RCC 7860 (cell line): ENCODE results near the gene MYH16.
"Not testable (repeated sequence)": the region's sequence is repeated elsewhere in the genome, so short reads cannot be mapped to it uniquely, and the experiment has no call there.

Experiments
- DNase-seq: peaks from one replicate; pipeline ENCODE4 v3.0.0-alpha.2; 2015; ENCODE audit warnings: low spot score
- FAIRE-seq: peaks from 2 replicates; lab custom pipeline; 2012; peaks lifted over from hg19 to GRCh38; lab: Jason Lieb, UNC

Gene MYH16

DNA sequence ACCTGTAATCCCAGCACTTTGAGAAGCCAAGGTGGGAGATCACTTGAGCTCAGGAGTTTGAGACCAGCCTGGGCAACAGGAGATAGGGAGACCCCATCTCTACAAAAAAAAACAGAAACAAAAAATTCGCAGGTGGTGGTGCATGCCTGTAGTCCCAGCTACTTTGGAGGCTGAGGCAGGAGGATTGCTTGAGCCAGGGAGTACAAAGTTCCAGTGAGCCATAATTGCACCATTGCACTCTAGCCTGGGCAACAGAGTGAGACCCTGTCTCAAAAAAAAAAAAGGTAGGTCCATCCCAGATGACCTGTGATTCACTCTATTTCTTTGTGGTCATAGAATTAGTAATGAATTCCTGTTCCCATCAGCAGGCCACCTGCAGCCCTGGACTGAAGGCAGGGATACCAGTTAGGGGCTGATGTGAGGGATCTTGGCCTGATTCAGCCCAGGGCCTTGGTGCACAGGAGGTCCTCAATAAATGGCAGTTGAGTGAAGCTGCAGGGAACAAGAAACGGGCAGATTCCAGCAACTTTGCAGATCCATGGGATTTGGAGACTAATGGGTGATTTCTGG is at the start of gene MYH16:
TSS of gene MYH16 (plus strand) at position 364 of the 570 bp plus-strand sequence.
- FAIRE-seq (peak; percentile 11), DNase-seq (peak; percentile 48)

- FAIRE-seq (peak; percentile 81), DNase-seq (peak; percentile 80)
These were observed 48.3 kb upstream of the MYH16 start for GRCh38 chr7:99224263-99224898.

DNA sequence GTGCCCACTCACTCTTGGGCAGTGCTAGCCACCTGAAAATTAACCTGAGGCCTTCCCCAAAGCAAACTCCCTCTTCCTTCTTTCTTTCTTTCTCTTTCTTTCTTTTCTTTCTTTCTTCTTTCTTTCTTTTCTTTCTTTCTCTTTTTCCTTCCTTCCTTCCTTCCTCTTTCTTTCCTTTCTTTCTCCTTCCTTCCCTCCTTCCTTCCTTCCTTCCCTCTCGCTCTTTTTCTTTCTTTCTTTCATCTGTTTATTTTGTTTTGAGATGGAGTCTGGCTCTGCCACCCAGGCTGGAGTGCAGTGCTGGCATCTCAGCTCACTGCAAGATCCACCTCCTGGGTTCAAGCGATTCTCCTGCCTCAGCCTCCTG is 47.8 kb upstream of the MYH16 start:
- no peak for DNase-seq
- no peak for FAIRE-seq

GRCh38 chr7:99229234-99229633 is 43.4 kb upstream of the MYH16 start:
- DNase-seq, result no peak
- no peak for FAIRE-seq

- no peak for DNase-seq
- FAIRE-seq, result no peak
These were observed 40.4 kb upstream of the MYH16 start for GRCh38 chr7:99232082-99232770.

GRCh38 chr7:99232955-99233354 is 39.7 kb upstream of the MYH16 start:
- not testable (repeated sequence) for FAIRE-seq

GRCh38 chr7:99234185-99234584 is 38.5 kb upstream of the MYH16 start:
- no peak for DNase-seq
- no peak for FAIRE-seq

More at GRCh38 chr7:99232955-99233354, 39.7 kb upstream of the MYH16 start:
- DNase-seq, result not testable (repeated sequence)

GRCh38 chr7:99235925-99236324 is 36.7 kb upstream of the MYH16 start:
- DNase-seq (peak; percentile 91), FAIRE-seq (peak; percentile 91)

GRCh38 chr7:99237876-99238275 is 34.8 kb upstream of the MYH16 start:
- FAIRE-seq, DNase-seq: not testable (repeated sequence)

DNA sequence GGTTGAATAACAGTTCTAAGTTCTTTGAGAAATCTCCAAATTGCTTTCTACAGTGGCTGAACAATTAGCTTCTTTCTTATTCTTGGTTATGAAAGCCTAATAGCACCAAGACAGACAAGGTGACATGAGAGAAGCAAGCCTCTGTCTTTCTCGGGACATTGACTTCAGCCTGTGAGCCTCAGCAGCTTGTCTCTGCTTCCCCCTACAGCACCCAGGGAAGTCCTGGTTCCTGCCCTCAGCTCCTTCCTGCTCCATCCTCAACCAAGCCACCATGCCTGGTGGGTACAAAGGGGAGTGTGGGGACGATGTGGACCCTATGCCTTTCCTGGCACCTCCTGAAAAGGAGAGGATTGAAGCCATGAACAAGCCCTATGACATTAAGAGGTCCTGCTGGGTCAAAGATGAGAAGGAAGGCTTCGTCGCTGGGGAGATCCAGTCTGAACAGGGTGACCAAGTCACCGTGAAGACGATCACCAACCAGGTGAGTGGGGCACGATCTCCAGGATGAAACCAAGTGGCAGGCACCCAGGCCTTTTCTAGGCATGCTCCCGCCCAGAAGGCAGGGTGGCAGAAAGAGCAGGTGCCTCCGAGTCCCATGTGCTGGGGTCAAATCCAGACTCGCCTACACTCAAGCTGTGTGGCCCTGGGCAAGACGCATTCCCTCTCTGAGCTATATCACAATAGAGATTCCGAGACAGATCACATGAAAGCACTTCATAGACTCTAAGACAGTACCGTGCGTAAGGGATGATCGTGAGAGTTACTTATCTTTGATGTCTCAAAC is 33.9 kb upstream of the MYH16 start:
- DNase-seq, result no peak
- no peak for FAIRE-seq

DNA sequence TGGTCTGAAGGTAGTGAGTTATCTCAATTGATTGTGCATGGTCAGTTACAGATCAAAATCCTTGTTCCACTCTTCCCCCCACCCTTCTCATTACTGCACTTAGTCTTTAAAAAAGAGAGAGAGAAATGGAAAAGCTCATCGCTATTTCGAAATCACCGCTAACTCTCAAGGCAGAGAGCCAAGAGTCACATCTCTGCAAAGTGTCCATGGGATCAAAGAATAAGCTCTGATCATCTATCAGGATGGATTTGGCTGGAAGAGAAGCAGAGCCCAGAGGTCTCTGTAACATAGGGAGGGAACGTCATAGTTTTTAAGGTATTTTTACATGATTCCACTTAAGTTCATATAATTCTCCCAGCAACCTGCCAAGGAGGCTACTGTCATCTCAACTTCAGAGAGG is 30.0 kb upstream of the MYH16 start:
- no peak for DNase-seq
- FAIRE-seq, result no peak

- FAIRE-seq, result no peak
- no peak for DNase-seq
These were observed 28.8 kb upstream of the MYH16 start for GRCh38 chr7:99243751-99244337.

- DNase-seq, result peak; percentile 83
- peak; percentile 80 for FAIRE-seq
These were observed 27.7 kb upstream of the MYH16 start for GRCh38 chr7:99244939-99245338.

DNA sequence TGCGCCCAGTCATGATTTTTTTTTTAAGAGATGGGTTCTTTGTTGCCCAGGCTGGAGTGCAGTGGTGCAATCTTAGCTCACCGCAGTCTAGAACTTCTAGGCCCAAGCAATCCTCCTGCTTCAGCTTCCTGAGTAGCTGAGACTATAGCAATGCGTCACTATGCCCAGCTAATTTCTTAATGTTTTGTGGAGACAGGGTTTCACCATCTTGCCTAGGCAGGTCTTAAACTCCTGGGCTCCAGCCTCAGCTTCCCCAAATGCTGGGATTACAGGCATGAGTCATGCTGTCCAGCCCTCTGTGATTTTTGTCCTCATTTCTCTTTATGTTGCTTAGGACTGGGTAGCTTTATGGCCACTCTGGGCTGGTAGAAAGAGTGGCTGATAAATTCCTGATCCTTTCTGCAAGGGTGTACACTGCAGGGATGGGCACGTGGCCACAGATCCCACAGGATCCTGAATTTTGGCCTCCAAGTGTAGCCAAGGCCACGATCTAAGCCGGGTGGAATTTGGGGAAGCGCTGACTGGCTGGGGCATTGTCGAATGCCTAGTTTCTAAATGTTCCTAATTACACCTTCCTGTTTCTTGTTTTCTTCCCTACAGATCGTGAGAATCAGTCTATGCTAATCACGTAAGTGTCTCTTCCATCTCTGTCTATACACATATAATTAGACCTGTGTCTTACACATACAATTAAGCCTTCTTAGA is 24.1 kb upstream of the MYH16 start:
- DNase-seq, result no peak
- no peak for FAIRE-seq

- no peak for DNase-seq
- no peak for FAIRE-seq
These were observed 22.6 kb upstream of the MYH16 start for GRCh38 chr7:99249985-99250575.

DNA sequence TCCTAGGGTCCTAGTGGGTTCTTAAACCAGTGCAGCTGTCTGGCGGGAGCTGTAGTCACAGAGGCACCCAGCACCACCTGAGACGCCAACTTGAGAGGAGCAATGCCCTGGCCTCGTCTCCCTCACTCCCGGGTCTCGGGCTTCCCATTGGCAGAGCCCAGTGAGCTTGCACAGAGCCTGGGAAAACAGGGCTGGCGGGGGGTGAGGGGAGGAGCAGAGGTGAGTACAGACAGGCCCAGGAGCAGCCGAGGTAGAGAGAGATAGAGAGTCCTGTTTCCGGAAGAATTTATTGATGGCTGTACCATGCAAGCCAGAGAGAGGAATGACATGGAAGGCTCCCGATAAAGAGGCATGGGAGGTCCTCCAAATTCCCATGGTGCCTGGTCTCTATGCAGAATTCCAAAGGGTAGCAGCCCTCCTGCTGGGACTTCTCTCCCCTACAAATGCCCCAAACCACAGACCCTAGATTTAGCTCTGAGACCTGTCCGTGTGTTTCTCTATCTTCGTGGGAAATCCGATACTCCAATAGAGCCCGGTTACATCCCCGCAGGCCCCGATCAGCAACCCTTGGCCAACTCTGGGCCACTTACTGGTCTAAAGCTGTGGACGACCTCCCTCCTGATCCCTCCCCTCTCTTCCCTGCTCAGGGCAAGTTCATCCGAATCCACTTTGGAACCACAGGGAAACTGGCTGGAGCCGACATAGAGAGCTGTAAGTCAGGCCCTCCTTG is 20.3 kb upstream of the MYH16 start:
- FAIRE-seq (no peak), DNase-seq (no peak)

GRCh38 chr7:99253369-99253768 is 19.3 kb upstream of the MYH16 start:
- DNase-seq (no peak), FAIRE-seq (no peak)

DNA sequence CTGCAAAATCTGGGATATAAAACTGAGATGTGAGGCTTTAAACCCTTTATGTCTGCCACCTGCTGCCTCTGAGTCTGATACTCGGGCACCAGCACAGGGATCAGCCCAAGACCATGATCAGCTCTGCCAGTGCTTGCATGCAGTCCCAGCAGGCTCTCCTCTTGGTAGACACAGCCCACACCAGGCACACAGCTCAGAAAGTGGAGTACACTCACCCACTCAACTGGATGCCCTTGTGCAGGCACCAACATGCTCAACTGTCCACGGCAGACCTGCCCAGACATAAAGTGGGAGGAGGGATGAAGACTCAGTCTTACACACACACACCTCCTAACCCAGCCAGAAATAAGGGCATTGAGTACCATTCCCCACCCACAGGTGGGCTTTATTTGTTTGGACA is 18.2 kb upstream of the MYH16 start:
- FAIRE-seq (no peak), DNase-seq (no peak)

DNA sequence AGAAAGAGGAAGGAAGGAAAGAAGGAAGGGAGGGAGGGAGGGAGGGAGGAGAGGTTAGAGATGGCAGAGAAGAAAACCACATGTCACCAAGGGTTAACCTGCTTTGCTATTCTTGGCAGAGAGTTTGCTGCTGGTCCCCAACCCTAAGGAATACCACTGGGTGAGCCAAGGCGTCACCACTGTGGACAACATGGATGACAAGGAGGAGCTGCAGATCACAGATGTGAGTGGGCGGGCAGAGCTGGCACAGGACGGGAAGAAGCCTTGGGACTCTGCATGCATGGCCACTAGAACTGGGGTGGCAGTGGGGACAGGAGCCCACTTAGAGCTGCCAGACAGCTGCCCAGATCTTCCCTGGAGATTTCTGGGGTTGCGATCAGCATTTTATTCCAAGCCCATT is 17.2 kb upstream of the MYH16 start:
- no peak for FAIRE-seq

More for the DNA sequence above, 17.2 kb upstream of the MYH16 start:
- no peak for DNase-seq
